ENCODE data around the gene C11orf68.

Gene C11orf68

GRCh38 chr11:65891219-65892136 lies 27.4 kb downstream of the C11orf68 start:
- in situ Hi-C loops (cut with MboI; ENCODE audit: low sequenced_read_pairs) = no loop called here

GRCh38 chr11:65890324-65891218 lies 28.3 kb downstream of the C11orf68 start, which contains the start of gene CCDC85B:
Gene CCDC85B, plus strand, starts transcription at chr11:65890673. Its CDS starts 111 bp downstream, at chr11:65890784.
- in situ Hi-C loops (cut with MboI; ENCODE audit: low sequenced_read_pairs) = no loop called here

GRCh38 chr11:65888163-65888814 lies 30.6 kb downstream of the C11orf68 start, which contains the start of gene FIBP:
Gene FIBP, minus strand, starts transcription at chr11:65888471. Its CDS starts 53 bp downstream, at chr11:65888418.
- in situ Hi-C loops (cut with MboI; ENCODE audit: low sequenced_read_pairs) = no loop called here

GRCh38 chr11:65887723-65888162 lies 31.1 kb downstream of the C11orf68 start:
- in situ Hi-C loops (cut with MboI; ENCODE audit: low sequenced_read_pairs) = no loop called here

GRCh38 chr11:65886826-65887722 lies 31.8 kb downstream of the C11orf68 start:
- in situ Hi-C loops (cut with MboI; ENCODE audit: low sequenced_read_pairs) = no loop called here

- in situ Hi-C loops (cut with MboI; ENCODE audit: low sequenced_read_pairs) = no loop called here
Measured at GRCh38 chr11:65885808-65886536, 32.9 kb downstream of the C11orf68 start.

- in situ Hi-C loops (cut with MboI; ENCODE audit: low sequenced_read_pairs) = no loop called here
Measured at GRCh38 chr11:65885231-65885630, 33.6 kb downstream of the C11orf68 start.

GRCh38 chr11:65884716-65885092 lies 34.2 kb downstream of the C11orf68 start:
- in situ Hi-C loops (cut with MboI; ENCODE audit: low sequenced_read_pairs) = no loop called here

- in situ Hi-C loops (cut with MboI; ENCODE audit: low sequenced_read_pairs) = no loop called here
Measured at GRCh38 chr11:65883786-65884715, 34.8 kb downstream of the C11orf68 start.

- in situ Hi-C loops (cut with MboI; ENCODE audit: low sequenced_read_pairs) = no loop called here
Measured at GRCh38 chr11:65883058-65883761, 35.7 kb downstream of the C11orf68 start.

GRCh38 chr11:65882120-65883057 lies 36.5 kb downstream of the C11orf68 start:
- in situ Hi-C loops (cut with MboI; ENCODE audit: low sequenced_read_pairs) = no loop called here

- in situ Hi-C loops (cut with MboI; ENCODE audit: low sequenced_read_pairs) = no loop called here
Measured at GRCh38 chr11:65880844-65881421, 37.9 kb downstream of the C11orf68 start.

GRCh38 chr11:65880027-65880426 lies 38.8 kb downstream of the C11orf68 start:
- in situ Hi-C loops (cut with MboI; ENCODE audit: low sequenced_read_pairs) = no loop called here

GRCh38 chr11:65879617-65880016 lies 39.2 kb downstream of the C11orf68 start, which contains the start of gene CTSW:
Gene CTSW, plus strand, starts transcription at chr11:65879837. Its CDS starts 18 bp downstream, at chr11:65879855.
- in situ Hi-C loops (cut with MboI; ENCODE audit: low sequenced_read_pairs) = no loop called here

- in situ Hi-C loops (cut with MboI; ENCODE audit: low sequenced_read_pairs) = no loop called here
Measured at GRCh38 chr11:65873318-65874156, 45.3 kb downstream of the C11orf68 start.

Measured in HL-60/S4 (cell line).